ENCODE results near the gene TLE2. TPM values are rescaled to one million over a fixed set of nuclear protein-coding genes. Genes with fewer than 3 reads are reported as not detected.

TLE2 gene
- total RNA-seq, 1 experiment from 2014 or later, result 35.6 TPM

GRCh38 chr19:2984215-2984528 lies 44.9 kb downstream of the TLE2 start:
- H2AFZ ChIP-seq (ENCODE audit: low read depth, low read length, poor library complexity, severe bottlenecking), result no peak overlapping the region
- H3K27ac ChIP-seq (ENCODE audit: low read depth, low read length), result no peak overlapping the region
- no peaks in the 10 kb centered on the region for H3K9me3 ChIP-seq (ENCODE audit: control insufficient read depth in 1 of 2, insufficient read depth in 1 of 2, low read depth in 1 of 2, low read length in 2 of 2)
- CTCF ChIA-PET, result no interaction called here
- no peak overlapping the region for H3K9ac ChIP-seq (ENCODE audit: low read length)
- intact Hi-C loops (cut with micrococcal nuclease), result no loop called here
- H4K20me1 ChIP-seq (ENCODE audit: insufficient read depth), result no peaks in the 10 kb centered on the region
- RAD21 ChIA-PET (ENCODE audit: low non-redundant PET in 1 of 2, low total read pairs in 2 of 2, uncharacterized antibody in 2 of 2, unreplicated experiment in 2 of 2), result no interaction called here
- TF ChIP-seq RAD21 (IDR thresholded peaks at IDR 0.05; ENCODE audit: low read depth), result no peak
- H3K4me1 ChIP-seq (ENCODE audit: control insufficient read depth in 1 of 2, insufficient read depth in 2 of 2, low read length in 2 of 2), result peaks cover 0 to 17% of the 10 kb centered on the region in 2 experiments; a peak in 1 of 4 replicates
- no peak for DNase-seq (ENCODE audit: low read depth, low spot score)
- no TSS peak for BruUV-seq (replicated peaks)
- no peaks in the 10 kb centered on the region for H3K79me2 ChIP-seq (ENCODE audit: insufficient read depth, low read length)
- ATAC-seq, result no peak
- H3K4me3 ChIP-seq (replicated peaks in 1 of 2; ENCODE audit: low read depth in 1 of 2, low read length in 2 of 2), result no peak overlapping the region
- H3K4me2 ChIP-seq (ENCODE audit: low read length), result no peak overlapping the region
- no peaks in the 10 kb centered on the region for H3K36me3 ChIP-seq (ENCODE audit: control insufficient read depth in 1 of 2, insufficient read depth in 2 of 2, low read length in 2 of 2)
- no peaks in the 10 kb centered on the region for H3K9me2 ChIP-seq (ENCODE audit: insufficient read depth)
- H3K27me3 ChIP-seq (ENCODE audit: insufficient read depth, low read length), result no peaks in the 10 kb centered on the region
- POLR2A ChIA-PET, result no interaction called here

- Histone ChIP-seq H3K4me3 (replicated peaks in 1 of 2; ENCODE audit: low read depth in 1 of 2, low read length in 2 of 2) (no peak overlapping the region), H4K20me1 (ENCODE audit: insufficient read depth) (no peaks in the 10 kb centered on the region), H3K9me3 (ENCODE audit: control insufficient read depth in 1 of 2, insufficient read depth in 1 of 2, low read depth in 1 of 2, low read length in 2 of 2) (no peaks in the 10 kb centered on the region), H3K4me2 (ENCODE audit: low read length) (no peak overlapping the region), H3K9ac (ENCODE audit: low read length) (no peak overlapping the region), H3K79me2 (ENCODE audit: insufficient read depth, low read length) (no peaks in the 10 kb centered on the region), H3K4me1 (ENCODE audit: control insufficient read depth in 1 of 2, insufficient read depth in 2 of 2, low read length in 2 of 2) (peaks cover under 1 to 18% of the 10 kb centered on the region in 2 experiments; a peak in 3 of 4 replicates), H3K27me3 (ENCODE audit: insufficient read depth, low read length) (no peaks in the 10 kb centered on the region), H3K36me3 (ENCODE audit: control insufficient read depth in 1 of 2, insufficient read depth in 2 of 2, low read length in 2 of 2) (no peaks in the 10 kb centered on the region), H2AFZ (ENCODE audit: low read depth, low read length, poor library complexity, severe bottlenecking) (no peak overlapping the region), H3K9me2 (ENCODE audit: insufficient read depth) (no peaks in the 10 kb centered on the region), H3K27ac (ENCODE audit: low read depth, low read length) (no peak overlapping the region)
- CTCF ChIA-PET, result no interaction called here
- RAD21 ChIA-PET (ENCODE audit: low non-redundant PET in 1 of 2, low total read pairs in 2 of 2, uncharacterized antibody in 2 of 2, unreplicated experiment in 2 of 2), result no interaction called here
- BruUV-seq (replicated peaks), result no TSS peak
- POLR2A ChIA-PET, result interaction anchor here (1.7 kb wide), 1 partner anchor 22 kb away, joined by 3 read pairs; no protein-coding TSS in a partner anchor
- no peak for DNase-seq (ENCODE audit: low read depth, low spot score)
- intact Hi-C loops (cut with micrococcal nuclease), result no loop called here
- no peak for TF ChIP-seq ELF1 (IDR thresholded peaks at IDR 0.05; ENCODE audit: borderline replicate concordance, low read depth)
- no peak for TF ChIP-seq CBX3 (IDR thresholded peaks at IDR 0.05; ENCODE audit: low read depth)
- TF ChIP-seq MAX (IDR thresholded peaks at IDR 0.05), result no peak
- TF ChIP-seq JUND (IDR thresholded peaks at IDR 0.05), result no peak
- TF ChIP-seq REST (IDR thresholded peaks at IDR 0.05; ENCODE audit: low read depth), result no peak
- TF ChIP-seq POLR2AphosphoS5 (IDR thresholded peaks at IDR 0.05; ENCODE audit: low read depth, low read length), result no peak
- TF ChIP-seq ZBTB33 (IDR thresholded peaks at IDR 0.05; ENCODE audit: extremely low read depth, insufficient replicate concordance, low read length), result no peak
- TF ChIP-seq TCF7L2 (IDR thresholded peaks at IDR 0.05; ENCODE audit: borderline replicate concordance, extremely low read depth, insufficient read depth, insufficient read length), result no peak
- TF ChIP-seq RAD21 (IDR thresholded peaks at IDR 0.05; ENCODE audit: low read depth), result no peak
- no peak for TF ChIP-seq ZFX (IDR thresholded peaks at IDR 0.05)
- TF ChIP-seq EZH2phosphoT487 (IDR thresholded peaks at IDR 0.05; ENCODE audit: borderline replicate concordance), result no peak
- no peak for ATAC-seq
Measured at GRCh38 chr19:2983351-2984214, 45.5 kb downstream of the TLE2 start.

All from HCT116 (cell line).